ENCODE measurements around the gene TSPO.

TSPO gene

DNA sequence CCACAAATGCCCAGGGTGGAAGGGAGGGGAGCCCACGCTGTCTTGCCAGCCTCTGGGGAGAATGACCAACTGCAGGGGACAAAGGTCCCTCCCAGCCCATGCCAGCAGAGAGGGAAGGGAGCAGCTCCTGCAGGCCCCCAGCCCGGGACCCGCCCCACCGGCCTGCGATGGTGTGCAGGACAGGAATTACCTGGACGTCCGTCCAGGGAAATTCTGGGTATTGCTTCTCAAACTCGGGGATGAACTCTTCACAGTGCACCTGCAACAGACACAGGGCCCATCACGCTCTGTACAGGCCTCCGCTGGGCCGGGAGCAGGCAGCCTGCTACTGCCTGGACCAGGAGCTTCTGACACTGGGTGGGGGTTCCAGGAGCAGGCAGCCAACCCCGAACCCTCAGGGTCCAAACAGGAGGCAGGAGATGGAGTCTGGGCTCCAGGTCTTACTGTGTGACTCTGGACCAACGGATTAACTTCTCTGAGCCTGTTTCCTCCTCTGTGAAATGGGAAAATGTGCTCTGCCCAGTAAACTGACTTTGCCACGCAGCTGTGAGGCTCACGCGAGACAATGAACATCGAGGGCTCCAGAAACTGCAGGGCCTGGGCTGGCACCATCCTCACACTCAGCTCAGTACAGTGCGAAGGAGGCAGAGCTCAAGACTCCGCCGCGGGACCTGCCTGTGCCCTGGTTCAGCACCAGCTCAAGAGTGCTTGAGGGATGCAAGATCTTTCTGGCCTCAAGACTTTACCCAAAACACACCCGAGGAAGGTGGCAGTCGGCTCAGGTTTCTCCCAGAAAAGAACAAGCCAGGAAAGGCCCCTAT, 18.2 kb downstream of the TSPO start:
- Histone ChIP-seq H3K27me3 (ENCODE audit: insufficient read depth, low read length) (no peaks in the 10 kb centered on the region), H3K36me3 (ENCODE audit: insufficient read depth, low read length) (peaks cover 65% of the 10 kb centered on the region), H3K4me1 (ENCODE audit: insufficient read depth, low read length) (no peaks in the 10 kb centered on the region), H2AFZ (ENCODE audit: low read depth, low read length) (no peak overlapping the region), H3K9me3 (ENCODE audit: low read length) (no peaks in the 10 kb centered on the region), H3K4me3 (ENCODE audit: low read length) (no peak overlapping the region)

DNA sequence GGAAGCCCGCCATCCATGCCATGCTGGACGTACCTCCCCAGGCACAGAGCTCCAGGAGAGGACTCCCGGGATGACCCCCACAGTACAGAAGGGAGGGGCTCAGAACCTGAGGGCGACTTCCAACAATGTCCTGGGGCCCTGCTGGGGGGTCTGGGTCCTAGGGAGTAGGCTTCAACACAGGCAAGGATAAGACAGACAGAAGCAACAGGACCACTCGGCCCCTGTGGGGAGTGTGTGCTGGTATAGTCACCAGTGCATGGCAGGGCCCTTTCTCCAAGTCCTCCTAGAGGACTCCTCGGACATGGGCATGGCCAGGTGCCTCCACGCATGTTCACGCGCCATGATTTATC, 18.7 kb downstream of the TSPO start:
- H3K36me3 ChIP-seq (ENCODE audit: insufficient read depth, low read length), result peaks cover 70% of the 10 kb centered on the region
- no peaks in the 10 kb centered on the region for H3K27me3 ChIP-seq (ENCODE audit: insufficient read depth, low read length)
- H3K9me3 ChIP-seq (ENCODE audit: low read length), result no peaks in the 10 kb centered on the region
- H3K4me1 ChIP-seq (ENCODE audit: insufficient read depth, low read length), result no peaks in the 10 kb centered on the region
- no peak overlapping the region for H3K4me3 ChIP-seq (ENCODE audit: low read length)
- no peak overlapping the region for H2AFZ ChIP-seq (ENCODE audit: low read depth, low read length)

DNA sequence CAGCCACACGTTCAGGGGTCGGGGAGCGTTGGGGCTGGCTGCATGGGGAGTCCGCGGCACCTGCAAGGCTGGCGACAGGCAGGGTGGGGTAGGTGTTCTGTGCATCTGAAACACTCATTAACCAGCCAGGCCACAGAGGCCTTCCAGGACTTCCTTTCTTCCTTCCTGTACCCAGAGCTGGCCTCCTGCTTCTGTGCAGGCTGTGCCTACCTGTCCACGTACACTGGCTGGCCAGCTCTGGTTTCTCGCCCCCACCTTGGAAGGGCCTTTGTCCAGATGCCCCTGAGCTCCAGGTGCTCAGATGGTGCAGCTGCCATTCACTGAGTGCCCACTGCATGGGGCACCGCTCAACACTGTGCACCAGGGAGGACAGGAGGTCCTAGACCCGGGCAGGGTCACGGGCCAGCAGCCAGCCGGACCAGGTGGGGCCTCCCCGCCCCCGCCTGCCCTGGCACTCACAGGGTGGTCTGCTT, 19.7 kb downstream of the TSPO start:
- no peaks in the 10 kb centered on the region for H3K9me3 ChIP-seq (ENCODE audit: low read length)
- H2AFZ ChIP-seq (ENCODE audit: low read depth, low read length), result no peak overlapping the region
- no peaks in the 10 kb centered on the region for H3K4me1 ChIP-seq (ENCODE audit: insufficient read depth, low read length)
- peaks cover 75% of the 10 kb centered on the region for H3K36me3 ChIP-seq (ENCODE audit: insufficient read depth, low read length)
- H3K4me3 ChIP-seq (ENCODE audit: low read length), result no peak overlapping the region
- H3K27me3 ChIP-seq (ENCODE audit: insufficient read depth, low read length), result no peaks in the 10 kb centered on the region

DNA sequence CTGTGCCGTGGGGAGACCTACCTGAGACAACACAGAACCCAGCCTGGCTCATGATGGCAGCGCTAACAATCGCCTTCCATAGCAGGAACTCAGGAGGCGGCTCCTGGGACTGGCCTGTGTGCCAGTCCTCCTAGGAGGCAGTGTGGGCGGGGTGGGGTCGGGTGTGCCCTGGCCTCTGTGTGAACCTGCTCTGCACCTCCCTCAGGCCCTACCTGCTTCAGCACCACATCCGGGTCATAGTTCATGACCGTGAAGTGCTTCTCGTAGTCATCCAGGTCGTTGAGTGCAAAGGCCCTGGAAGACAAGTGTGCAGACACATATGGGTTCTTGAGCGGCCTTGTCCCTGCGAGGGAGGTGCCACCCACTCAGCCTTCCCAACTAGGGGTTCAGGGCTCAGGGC, 20.2 kb downstream of the TSPO start:
- Histone ChIP-seq H3K9me3 (ENCODE audit: low read length) (no peaks in the 10 kb centered on the region), H3K36me3 (ENCODE audit: insufficient read depth, low read length) (peaks cover 79% of the 10 kb centered on the region), H3K4me3 (ENCODE audit: low read length) (no peak overlapping the region), H2AFZ (ENCODE audit: low read depth, low read length) (no peak overlapping the region), H3K27me3 (ENCODE audit: insufficient read depth, low read length) (no peaks in the 10 kb centered on the region), H3K4me1 (ENCODE audit: insufficient read depth, low read length) (no peaks in the 10 kb centered on the region)

DNA sequence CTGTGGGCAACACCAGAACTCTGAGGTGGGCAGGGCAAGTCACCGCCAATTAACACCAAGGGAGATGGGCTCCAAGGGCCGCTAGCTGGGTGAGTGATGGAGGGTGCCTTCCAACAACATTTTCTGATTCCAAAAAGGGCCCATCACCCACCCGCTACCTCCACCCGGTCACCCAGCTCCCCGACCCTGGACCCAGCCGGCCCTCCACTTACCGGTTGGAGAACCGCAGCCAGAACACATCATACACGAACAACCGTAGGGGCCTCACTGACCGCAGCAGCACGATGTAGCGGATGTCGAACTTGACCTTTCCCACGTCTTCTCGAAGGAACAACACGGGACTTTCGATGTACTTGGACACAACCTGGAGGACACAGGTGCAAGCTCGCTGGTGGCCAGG, 20.8 kb downstream of the TSPO start:
- no peaks in the 10 kb centered on the region for H3K27me3 ChIP-seq (ENCODE audit: insufficient read depth, low read length)
- H3K36me3 ChIP-seq (ENCODE audit: insufficient read depth, low read length), result peaks cover 78% of the 10 kb centered on the region
- H3K4me3 ChIP-seq (ENCODE audit: low read length), result no peak overlapping the region
- no peak overlapping the region for H2AFZ ChIP-seq (ENCODE audit: low read depth, low read length)
- no peaks in the 10 kb centered on the region for H3K9me3 ChIP-seq (ENCODE audit: low read length)
- no peaks in the 10 kb centered on the region for H3K4me1 ChIP-seq (ENCODE audit: insufficient read depth, low read length)

DNA sequence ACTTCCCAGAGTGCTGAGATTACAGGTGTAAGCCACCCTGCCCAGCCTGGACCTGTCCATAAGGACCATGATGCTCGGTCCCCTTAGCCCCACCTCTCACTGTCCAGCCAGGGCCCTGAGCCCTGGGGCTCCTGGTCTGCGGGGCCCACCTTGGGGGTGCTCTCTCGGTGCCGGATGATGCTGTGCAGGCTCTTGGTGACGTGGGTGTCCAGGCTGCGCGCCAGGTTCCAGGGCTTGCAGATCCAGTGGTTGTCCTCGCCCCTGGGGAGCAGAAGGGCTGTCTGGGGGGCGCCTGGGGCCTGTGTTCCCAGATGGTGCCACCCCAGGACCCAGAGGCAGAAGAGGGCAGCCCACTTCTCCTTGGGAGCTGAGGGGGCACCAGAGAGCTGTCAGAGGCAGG, 22.2 kb downstream of the TSPO start:
- H3K36me3 ChIP-seq (ENCODE audit: insufficient read depth, low read length), result peaks cover 73% of the 10 kb centered on the region

DNA sequence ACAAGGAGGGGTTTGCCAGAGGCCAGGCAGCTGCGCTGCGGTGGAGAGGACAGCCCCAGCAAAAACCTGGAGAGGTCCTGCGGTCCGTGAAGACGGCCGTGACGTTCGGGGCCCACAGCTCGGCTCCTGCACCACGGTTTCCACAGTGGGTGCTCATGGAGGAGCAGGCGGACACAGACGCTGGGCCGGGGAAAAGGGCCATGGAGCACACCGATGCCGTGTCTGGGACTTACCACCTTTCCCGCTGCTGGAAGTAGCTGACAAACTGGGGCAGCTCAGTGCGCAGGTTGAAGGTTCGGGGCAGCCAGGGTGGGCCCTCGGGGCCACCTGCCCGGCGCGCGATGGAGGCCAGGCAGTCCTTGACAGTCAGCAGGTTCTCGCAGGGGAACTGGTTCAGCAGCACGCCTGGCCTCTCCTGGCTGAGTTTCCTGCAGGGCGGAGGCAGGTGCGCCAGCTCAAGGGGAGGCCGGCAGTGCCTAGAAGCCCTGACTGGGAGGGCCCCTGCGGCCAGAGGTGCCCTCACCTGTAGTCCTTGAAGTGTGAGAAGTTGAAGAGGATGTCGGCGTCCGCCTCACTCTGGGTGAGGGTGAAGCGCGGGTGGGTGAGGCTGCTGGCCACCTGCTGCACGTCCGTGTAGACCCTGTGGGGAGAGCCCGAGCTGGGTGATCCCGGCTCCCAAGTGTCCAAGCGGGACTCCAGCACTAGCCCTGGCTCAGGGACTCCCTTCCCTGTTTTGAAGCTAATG, 22.8 kb downstream of the TSPO start:
- H3K4me3 ChIP-seq (ENCODE audit: low read length), result no peak overlapping the region
- H3K27me3 ChIP-seq (ENCODE audit: insufficient read depth, low read length), result no peaks in the 10 kb centered on the region
- peaks cover 2% of the 10 kb centered on the region for H3K9me3 ChIP-seq (ENCODE audit: low read length)
- no peaks in the 10 kb centered on the region for H3K4me1 ChIP-seq (ENCODE audit: insufficient read depth, low read length)
- peaks cover 73% of the 10 kb centered on the region for H3K36me3 ChIP-seq (ENCODE audit: insufficient read depth, low read length)
- no peak overlapping the region for H2AFZ ChIP-seq (ENCODE audit: low read depth, low read length)

More for the DNA sequence above, 22.2 kb downstream of the TSPO start:
- Histone ChIP-seq H3K4me1 (ENCODE audit: insufficient read depth, low read length) (no peaks in the 10 kb centered on the region), H3K4me3 (ENCODE audit: low read length) (no peak overlapping the region), H3K9me3 (ENCODE audit: low read length) (no peaks in the 10 kb centered on the region), H2AFZ (ENCODE audit: low read depth, low read length) (no peak overlapping the region), H3K27me3 (ENCODE audit: insufficient read depth, low read length) (no peaks in the 10 kb centered on the region)

DNA sequence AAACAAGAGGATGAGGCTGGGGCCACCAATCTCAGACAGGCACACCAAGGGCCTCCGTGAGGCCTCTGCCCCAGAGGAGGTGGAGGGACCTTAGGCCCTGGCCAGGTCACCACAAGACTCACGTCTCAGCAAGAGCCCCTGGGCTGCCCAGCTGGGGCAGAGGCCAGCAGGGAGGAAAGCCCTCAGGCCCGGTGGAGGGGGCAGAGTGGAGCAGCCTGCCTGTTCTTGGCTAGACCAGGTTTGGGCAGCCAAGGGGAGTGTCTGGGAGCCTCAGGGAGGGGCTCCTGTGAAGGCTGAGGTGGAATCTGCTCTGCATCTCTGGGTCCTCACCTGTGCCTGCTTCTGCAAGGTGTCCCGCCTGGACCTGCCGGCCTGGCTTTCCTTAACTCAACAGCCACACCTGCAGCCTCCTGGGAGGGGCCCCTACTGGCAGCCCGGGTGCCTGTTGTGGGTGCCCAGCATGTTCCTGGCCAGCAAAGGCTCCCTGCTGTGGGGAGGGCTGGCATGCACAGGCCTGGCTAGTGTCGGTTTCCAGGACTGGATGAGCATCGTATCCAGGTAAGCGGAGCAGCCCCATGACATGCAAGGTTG, 23.7 kb downstream of the TSPO start:
- peaks cover 73% of the 10 kb centered on the region for H3K36me3 ChIP-seq (ENCODE audit: insufficient read depth, low read length)
- H2AFZ ChIP-seq (ENCODE audit: low read depth, low read length), result no peak overlapping the region
- H3K27me3 ChIP-seq (ENCODE audit: insufficient read depth, low read length), result no peaks in the 10 kb centered on the region
- no peak overlapping the region for H3K4me3 ChIP-seq (ENCODE audit: low read length)
- peaks cover 2% of the 10 kb centered on the region for H3K9me3 ChIP-seq (ENCODE audit: low read length)
- no peaks in the 10 kb centered on the region for H3K4me1 ChIP-seq (ENCODE audit: insufficient read depth, low read length)

DNA sequence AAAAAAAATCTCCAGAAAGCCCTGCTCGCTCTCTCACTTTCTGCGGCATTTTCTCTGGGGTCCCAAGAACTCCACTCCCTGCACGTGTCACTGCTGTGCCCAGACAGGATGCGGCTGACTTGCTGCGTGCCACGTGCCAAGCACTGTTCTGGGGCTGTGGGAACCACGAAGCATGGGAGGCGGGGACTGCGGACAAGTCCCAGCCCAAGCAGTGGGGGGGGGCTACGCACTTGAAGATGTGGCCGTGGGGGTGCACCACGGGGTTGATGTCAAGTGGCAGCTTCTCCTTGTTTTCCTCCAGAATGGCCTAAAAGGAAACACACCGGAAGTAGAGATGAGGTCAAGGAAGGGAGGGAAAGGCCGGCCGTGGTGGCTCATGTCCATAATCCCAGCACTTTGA, 24.7 kb downstream of the TSPO start:
- Histone ChIP-seq H3K4me3 (ENCODE audit: low read length) (no peak overlapping the region), H3K36me3 (ENCODE audit: insufficient read depth, low read length) (peaks cover 67% of the 10 kb centered on the region), H3K27me3 (ENCODE audit: insufficient read depth, low read length) (no peaks in the 10 kb centered on the region), H2AFZ (ENCODE audit: low read depth, low read length) (no peak overlapping the region), H3K4me1 (ENCODE audit: insufficient read depth, low read length) (no peaks in the 10 kb centered on the region), H3K9me3 (ENCODE audit: low read length) (peaks cover 2% of the 10 kb centered on the region)

DNA sequence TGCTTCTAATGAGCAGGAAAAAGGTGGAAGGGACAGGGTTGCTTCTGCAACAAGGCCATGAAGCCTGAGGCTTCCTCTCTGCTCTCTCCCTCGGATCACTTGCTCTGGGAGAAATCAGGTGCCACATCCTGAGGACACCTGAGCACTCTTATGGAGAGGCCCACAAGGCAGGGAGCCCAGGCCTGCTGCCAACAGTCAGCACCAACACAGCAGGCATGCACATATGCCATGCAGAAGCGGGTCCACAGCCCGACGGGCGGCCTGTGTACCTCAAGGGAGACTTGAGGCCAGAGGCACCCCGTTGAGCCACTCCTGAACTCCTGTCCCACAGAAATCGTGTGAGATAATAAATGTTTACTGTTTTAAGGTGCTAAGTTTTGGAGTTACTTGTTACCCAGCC, 26.1 kb downstream of the TSPO start:
- Histone ChIP-seq H3K36me3 (ENCODE audit: insufficient read depth, low read length) (peaks cover 64% of the 10 kb centered on the region), H3K4me3 (ENCODE audit: low read length) (no peak overlapping the region), H3K4me1 (ENCODE audit: insufficient read depth, low read length) (no peaks in the 10 kb centered on the region), H3K9me3 (ENCODE audit: low read length) (peaks cover 2% of the 10 kb centered on the region), H2AFZ (ENCODE audit: low read depth, low read length) (no peak overlapping the region), H3K27me3 (ENCODE audit: insufficient read depth, low read length) (no peaks in the 10 kb centered on the region)

DNA sequence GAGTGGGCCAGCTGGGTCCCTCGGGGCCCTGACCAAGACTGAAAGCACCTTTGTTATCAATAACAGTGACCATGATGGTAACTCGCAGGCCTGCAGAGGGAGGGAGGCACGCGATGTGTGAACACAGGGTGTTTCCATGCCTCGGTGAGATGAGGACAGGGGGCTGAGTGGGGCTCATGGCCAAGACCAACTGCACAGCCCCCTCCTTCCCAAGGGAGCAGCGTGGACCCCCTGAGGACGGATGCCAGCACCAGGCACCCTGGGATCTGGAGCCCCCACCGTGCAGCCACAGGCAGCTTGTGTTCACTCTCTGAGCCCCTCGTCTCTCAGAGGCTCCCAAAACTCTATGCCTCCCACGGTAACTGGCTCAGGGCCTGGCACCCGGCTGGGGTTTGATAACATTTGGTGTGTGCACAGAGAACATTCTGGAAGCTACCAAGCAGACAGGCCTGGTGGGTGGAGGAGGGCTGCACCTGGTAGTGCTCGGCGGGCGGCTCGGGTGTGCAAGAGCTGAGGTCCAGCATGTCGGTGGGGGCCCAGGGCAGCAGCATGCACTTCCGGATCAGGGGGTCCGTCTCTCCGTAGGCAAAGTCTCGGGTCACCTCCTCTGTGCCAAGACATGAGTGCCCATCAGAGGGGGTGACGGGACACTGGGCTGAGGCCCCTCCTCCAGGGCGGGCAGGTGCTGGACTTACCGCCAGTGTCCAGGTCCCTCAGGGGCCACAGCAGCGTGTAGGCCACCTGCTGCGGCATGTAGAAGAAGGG, 28.0 kb downstream of the TSPO start:
- no peaks in the 10 kb centered on the region for H3K4me1 ChIP-seq (ENCODE audit: insufficient read depth, low read length)
- no peaks in the 10 kb centered on the region for H3K27me3 ChIP-seq (ENCODE audit: insufficient read depth, low read length)
- H3K36me3 ChIP-seq (ENCODE audit: insufficient read depth, low read length), result peaks cover 54% of the 10 kb centered on the region
- peaks cover 2% of the 10 kb centered on the region for H3K9me3 ChIP-seq (ENCODE audit: low read length)
- no peak overlapping the region for H2AFZ ChIP-seq (ENCODE audit: low read depth, low read length)
- H3K4me3 ChIP-seq (ENCODE audit: low read length), result no peak overlapping the region

DNA sequence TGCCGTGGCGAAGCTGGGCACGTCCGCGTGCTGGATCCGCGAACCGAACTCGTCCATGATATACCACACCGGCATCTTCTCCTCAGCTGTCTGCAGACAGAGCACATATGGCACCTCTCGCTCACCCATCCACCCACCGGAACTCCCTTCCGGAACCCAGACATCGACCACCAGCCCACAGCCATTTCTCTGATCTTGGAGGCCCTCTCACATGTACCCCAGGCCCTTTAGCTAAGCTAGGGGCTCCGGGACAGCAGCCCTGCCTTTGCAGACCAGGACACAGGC, 28.5 kb downstream of the TSPO start:
- peaks cover 2% of the 10 kb centered on the region for H3K9me3 ChIP-seq (ENCODE audit: low read length)
- no peaks in the 10 kb centered on the region for H3K27me3 ChIP-seq (ENCODE audit: insufficient read depth, low read length)
- no peaks in the 10 kb centered on the region for H3K4me1 ChIP-seq (ENCODE audit: insufficient read depth, low read length)
- H3K4me3 ChIP-seq (ENCODE audit: low read length), result no peak overlapping the region
- peaks cover 49% of the 10 kb centered on the region for H3K36me3 ChIP-seq (ENCODE audit: insufficient read depth, low read length)
- H2AFZ ChIP-seq (ENCODE audit: low read depth, low read length), result no peak overlapping the region

DNA sequence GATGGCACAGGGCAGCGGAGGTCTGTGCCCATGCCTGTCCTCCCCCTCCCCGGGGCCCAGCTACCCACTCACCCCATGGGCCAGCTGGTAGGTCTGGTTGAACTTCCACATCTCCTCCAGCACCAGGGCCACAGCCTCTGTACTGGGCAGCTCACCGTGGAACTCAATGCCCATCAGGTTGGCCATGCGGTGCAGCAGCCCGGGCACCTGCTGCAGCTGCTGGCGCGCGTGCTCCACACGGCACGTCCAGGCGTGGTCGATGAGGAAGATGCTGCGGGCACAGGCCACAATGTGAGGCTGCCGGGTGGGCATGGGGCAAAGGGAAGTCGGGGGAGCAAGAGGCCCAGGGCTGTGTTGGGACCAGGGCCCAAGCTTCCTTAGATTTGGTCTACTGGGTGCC, 29.3 kb downstream of the TSPO start:
- Histone ChIP-seq H3K36me3 (ENCODE audit: insufficient read depth, low read length) (peaks cover 42% of the 10 kb centered on the region), H3K9me3 (ENCODE audit: low read length) (peaks cover 2% of the 10 kb centered on the region), H3K4me3 (ENCODE audit: low read length) (no peak overlapping the region), H3K4me1 (ENCODE audit: insufficient read depth, low read length) (peaks cover 5% of the 10 kb centered on the region), H2AFZ (ENCODE audit: low read depth, low read length) (no peak overlapping the region), H3K27me3 (ENCODE audit: insufficient read depth, low read length) (no peaks in the 10 kb centered on the region)
